HG03045 (cell line): Measurements from ENCODE around the gene PRR16.

Source experiments
- ATAC-seq: cut with Tn5 transposase; IDR thresholded peaks from one replicate; pipeline ENCODE4 v1.9.1; 2021; ENCODE audit warnings: mild to moderate bottlenecking, moderate library complexity; ENCODE audit not compliant: unreplicated experiment

PRR16 gene

DNA sequence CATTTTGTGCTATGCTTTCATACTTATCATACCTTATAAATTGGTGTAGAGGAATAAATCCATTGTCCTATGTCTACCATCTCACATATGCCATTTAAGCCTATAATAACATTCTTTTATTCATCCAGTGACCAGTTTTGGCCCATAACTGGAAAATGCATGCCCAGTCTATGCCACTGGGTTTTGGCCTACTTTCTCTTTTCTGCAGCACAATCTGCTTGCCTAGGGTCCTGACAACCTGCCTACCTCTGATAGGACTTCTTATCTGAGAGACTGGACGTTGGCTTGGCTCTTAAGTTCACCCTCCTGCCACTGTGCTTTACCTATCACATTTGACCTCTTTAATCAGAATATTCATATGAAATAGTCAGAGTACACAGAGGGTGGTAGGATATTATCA is 103.0 kb downstream of the PRR16 start:
- ATAC-seq = no peak

DNA sequence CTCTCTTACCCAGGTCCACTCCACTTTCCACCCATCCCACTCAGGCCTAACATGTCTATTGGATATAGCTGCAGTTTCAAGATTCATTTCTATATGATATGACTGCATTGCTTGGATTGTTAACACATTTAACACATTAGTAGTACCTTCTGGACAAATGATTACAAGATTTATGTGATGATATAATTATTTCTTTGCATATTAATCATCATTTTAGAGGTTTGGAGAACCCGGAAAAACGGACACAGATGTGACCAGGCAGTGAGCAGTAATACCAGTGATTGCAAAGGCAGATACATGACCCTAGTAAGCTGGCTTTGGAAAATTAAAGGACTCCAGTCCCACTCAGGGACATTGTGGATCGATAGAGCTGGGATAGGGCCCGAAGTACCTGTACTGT is 103.8 kb downstream of the PRR16 start:
- no peak for ATAC-seq

DNA sequence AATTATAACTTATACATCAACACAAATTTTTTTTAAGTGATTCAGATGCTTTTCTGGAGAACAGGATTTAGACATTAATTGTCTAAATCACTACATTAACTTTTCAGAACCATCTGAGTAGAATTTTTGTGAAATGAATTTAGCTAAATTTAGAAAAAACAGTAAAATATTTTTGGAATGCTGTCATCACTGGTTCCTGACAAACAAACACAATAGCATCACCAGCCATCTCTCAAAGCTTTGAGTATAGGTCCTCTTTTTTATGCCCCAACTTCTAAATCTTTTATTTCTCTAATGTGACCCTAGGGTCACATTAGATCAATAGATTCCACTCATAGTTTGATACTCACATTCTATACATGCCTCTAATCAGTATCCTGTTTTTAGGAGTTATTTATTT is 104.6 kb downstream of the PRR16 start:
- no peak for ATAC-seq

DNA sequence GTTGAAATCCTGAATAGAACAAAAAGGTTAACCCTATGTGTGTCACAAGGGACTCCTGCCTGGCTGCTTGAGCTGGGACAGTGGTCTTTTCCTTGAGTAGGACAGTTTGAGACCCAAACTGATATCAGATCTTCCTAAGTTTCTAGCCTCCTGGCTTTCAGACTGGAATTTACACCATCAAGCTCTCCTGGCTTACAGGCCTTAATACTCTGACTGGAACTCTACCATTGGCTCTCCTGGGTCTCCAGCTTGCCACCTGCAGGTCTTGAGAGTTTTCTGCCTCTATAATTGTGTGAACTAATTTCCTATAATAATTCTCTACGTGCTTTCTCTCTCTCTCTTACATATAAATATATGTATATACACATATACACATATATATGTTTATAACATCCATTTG is 112.5 kb downstream of the PRR16 start:
- no peak for ATAC-seq

DNA sequence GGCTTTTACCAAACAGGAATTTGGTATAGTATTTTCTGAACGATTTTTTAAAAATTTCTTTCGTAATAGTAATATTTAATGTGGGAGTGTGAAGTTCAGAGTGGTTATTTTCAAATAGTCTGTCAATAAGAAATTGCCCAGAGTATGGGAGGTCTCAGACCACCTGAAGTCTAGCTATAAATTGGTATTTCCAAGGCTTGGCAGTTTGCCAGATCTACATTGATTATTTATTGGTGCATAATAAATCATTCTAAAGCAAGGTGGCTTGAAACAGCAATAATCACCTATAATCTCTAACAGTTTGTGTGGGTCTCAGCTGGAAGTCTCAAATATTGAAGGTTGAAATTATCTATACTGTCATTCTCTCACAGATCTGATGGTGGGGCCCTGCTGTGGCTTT is 118.5 kb downstream of the PRR16 start:
- no peak for ATAC-seq

DNA sequence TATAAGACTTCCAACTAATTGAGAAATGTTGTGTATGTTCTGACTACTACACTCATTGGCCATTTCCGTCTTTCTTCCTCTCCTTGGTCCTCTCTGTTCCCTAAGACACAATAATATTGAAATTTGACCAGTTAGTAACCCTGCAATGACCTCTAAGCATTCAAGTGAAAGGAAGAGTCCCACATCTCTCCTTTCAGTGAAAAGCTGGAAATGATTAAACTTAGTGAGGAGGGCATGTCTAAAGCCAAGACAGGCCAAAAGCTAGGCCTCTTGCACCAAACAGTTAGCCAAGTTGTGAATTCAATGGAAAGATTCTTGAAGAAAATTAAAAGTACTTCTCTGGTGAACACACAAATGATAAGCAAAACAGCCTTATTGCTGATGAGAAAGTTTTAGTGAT is 122.5 kb downstream of the PRR16 start:
- no peak for ATAC-seq

DNA sequence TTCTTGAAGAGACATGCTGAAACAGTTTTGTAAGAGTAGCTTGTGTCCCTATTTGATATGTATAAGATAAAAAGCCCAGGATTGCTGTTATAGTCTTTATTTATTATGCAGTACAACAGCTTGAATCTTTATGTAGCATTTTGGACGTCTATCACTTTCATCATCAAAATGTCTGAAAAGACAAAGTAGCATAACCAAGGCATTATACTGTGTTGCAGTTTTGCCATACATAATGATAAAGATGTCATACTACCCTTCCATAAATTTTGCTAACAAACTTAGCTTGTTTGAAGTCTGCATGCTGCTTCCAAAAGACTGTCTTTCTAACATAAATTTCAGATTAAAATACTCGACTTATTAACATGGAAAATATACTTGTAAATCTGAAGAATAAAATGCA is 127.8 kb downstream of the PRR16 start:
- ATAC-seq = no peak

DNA sequence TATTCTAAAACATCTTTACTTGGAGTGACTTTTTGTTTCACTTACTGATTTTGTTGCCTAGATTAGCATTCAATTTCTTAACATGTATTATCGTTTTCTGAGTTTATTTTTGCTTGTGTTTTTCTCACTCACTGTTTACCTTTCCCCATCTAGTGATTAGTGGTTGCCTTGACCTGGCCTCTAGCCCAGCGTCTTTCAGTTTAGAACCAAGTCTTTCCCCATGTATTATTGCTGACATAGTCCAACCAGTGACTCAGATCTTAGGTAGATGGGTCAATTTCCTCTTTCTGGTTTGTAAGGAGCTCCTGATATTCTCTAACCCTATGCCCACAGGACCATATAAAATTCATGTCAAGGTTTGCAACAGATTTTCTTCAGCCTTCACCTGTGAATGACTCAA is 135.5 kb downstream of the PRR16 start:
- ATAC-seq = no peak

DNA sequence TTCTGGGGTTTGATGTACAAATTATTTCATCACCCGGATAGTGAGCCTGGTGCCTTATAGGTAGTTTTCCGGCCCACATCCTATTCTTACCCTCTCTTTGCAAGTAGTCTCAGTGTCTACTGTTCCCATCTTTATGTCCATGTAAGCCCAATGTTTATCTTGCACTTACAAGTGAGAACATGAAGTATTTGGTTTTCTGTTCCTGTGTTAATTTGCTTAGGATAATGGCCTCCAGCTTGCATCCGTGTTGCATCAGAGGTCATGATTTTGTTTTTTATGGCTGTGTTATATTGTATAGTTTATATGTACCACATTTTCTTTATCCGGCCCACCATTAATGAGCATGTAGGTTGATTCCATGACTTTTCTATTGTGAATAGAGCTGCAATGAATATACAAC is 136.5 kb downstream of the PRR16 start:
- no peak for ATAC-seq

DNA sequence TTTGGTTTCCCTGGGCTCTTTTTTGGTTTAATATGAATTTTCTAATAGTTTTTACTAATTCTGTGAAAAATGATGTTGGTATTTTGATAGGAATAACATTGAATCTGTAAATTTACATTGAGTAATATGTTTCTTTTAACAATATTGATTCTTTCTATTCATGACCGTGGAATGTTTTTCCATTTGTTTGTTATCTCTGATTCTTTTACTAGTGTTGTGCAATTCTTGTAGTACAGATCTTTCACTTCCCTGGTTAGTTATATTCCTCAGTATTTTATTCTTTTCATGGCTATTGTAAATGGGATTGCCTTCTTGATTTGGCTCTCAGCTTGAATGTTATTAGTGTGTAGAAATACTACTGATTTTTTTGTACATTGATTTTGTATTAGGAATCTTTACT is 137.9 kb downstream of the PRR16 start:
- ATAC-seq = no peak

DNA sequence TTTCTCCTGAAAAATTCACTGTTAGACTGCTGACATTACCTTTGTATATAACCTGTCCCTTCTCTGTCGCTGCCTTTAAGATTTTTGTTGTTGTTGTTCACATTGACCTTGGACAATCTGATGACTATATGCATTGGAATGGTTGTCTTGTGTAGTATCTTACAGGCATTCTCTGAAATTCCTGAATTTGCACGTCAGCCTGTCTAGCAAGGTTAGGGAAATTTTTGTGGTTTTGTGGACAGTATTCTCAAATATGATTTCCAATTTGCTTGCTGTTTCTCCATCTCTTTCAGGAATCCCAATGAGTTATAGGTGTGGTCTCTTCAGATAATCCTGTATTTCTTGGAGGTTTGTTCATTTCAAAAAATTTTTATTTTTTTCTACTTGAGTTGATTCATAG is 140.8 kb downstream of the PRR16 start:
- no peak for ATAC-seq

DNA sequence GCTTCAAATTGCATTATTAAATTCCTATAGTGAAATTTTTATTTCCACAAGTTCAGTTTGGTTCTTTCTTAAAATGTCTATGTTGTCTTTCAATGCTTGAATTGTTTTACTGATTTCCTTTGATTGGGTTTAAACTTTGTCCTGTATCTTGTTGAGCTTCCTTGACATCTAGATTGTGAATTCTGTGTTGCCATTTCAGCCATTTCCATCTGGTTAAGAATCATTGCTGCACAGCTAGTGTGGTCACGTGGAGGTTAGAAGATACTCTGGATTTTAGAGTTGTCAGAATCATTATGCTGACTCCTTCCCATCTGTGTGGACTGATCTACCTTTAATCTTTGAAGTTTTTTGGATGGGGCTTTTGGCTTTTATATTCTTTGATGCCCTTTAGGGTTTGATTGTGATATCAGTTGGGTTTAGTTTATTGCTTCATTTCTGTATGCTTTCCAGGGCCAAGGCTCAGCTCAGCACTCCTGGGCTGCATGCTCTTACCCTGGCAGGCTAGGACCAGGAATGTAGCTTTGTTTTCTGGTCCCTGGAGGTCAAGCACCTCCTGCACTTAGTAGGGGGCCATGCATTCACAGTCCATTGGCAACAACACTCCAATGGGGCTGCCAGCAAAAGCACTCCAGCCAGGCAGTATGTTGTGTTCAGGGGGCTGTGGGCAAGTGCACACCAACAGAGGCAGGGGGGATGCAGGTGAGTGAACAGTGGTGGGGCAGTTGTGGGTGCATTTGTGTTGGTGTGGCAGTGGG is 141.4 kb downstream of the PRR16 start:
- no peak for ATAC-seq

DNA sequence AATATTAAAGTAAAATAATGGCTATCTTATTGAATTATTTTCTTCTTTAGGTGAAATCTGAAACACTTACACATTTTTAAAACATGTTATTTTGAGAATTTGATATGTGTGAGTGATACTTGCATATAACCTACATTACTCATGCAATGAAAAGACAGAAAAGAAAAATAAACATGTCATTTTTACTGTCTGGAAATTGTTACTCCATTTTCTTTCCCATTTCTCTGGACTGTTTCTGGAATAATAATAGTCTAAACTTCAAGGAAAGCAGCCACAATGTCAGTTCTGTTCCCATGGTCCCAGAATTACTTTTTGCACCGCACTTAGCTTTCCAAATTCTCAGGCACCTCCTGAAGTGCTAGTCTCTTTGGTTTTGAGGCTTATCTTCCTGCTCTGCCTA is 145.5 kb downstream of the PRR16 start:
- ATAC-seq = no peak

DNA sequence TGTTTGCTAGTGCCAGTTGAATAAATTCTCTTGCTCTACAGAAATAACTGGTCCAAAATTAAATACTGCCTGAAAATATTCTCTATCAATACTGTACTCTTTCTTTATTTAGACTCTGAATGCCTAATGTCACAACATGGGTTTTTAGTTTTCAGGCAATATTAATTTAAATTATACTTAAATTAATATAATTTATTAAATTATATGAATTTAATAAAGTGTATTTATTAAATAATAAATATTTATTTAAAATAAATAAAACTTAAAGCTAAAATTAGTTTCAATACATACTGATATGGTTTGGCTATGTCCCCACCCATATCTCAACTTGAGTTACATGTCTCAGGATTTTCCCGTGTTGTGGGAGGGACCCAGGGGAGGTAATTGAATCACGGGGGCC is 146.0 kb downstream of the PRR16 start:
- ATAC-seq = no peak

DNA sequence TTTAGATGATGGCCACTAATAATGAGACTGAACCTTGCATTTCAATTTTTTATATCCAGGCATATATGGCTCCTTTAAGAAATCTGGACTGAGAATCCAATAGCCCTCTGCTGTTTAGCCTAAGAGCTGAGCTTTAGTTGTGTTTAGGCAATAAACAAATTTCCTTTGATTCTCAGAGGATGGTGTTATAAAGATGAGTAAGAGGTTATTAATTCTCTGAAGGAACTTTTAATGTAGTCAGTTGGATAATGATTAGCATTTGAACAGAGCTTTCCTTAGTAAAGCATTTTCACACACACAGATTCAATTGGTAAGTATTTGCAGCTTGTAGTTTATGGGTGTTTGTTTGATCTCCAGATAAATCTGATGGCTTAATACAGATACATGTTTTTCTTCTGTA is 149.6 kb downstream of the PRR16 start:
- ATAC-seq = no peak

DNA sequence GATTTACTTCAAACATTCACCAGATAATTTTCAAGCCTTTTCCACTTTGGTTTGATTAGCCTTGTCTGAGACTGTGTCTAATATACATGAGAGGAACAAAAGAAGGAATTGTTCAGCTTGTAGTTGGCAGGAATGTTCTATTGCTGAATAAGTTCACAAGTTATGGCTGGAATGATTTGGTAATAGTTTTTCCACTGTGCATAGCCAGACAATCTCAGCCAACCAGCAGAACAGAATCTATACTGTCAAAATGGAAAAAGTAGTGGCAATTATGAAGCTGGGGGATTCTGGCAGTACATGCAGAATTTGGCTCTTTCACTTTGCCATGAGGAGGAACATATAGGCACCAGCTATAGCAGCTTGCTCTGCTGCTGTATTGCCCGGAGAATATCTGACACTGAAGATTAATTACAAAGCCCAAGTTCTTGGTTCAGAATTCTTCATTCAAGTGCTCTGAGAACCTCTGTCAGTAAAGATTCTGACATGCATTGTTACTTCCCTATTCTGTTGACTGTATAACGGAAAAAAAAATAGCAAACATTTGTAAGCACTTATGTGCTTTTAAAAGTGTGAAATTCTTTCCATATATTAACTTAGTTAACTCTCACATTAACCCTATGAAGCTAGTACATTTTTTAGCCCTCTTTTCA is 150.6 kb downstream of the PRR16 start:
- ATAC-seq = no peak

DNA sequence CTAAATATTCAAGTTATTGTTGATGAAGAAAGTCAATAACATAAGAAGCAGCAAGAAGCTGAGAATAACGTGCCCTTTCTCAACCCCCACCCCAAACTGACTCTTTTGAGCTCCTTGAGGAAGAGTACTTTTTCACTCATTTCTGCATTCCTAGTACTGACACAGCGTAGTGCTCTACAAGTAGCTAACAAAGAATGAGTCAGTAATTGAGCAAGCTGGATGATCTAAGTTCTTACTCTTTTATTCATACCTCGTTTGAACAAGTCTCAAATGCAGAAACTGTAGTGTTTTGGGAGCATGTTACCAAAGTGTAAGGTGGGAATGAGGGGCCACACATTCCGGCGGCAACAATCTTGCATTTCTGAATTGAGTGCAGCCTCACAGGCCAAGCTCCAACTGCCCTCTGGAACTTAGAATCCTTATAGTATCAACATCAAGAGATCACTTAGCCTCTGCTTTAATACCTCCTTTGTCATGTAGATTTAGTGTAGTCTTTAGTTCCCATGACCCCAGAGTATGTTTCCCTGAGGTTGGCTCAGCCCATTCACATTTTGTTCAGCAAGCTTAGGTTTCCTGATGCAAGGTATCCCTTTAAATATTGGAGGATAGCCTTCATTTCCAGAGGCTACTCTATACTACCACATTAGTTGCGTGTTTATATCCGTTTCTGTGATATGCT is 152.0 kb downstream of the PRR16 start:
- no peak for ATAC-seq

DNA sequence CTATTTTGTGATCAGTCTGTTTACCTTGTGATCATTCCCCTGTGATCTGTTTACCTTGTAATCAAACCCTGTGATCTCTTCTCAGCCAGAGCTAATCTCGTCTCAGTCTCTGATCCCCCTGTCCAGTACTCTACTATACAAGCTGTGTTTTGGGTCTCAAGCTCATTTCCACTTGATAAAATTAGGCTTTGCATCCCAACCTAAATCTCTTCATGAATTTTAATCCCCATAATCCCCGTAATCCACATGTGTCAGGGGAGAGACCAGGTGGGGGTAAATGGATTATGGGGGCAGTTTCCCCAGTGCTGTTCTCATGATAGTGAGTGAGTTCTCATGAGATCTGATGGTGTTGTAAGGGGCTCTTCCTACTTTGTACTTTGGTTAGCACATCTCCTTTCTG is 157.2 kb downstream of the PRR16 start:
- ATAC-seq = no peak

DNA sequence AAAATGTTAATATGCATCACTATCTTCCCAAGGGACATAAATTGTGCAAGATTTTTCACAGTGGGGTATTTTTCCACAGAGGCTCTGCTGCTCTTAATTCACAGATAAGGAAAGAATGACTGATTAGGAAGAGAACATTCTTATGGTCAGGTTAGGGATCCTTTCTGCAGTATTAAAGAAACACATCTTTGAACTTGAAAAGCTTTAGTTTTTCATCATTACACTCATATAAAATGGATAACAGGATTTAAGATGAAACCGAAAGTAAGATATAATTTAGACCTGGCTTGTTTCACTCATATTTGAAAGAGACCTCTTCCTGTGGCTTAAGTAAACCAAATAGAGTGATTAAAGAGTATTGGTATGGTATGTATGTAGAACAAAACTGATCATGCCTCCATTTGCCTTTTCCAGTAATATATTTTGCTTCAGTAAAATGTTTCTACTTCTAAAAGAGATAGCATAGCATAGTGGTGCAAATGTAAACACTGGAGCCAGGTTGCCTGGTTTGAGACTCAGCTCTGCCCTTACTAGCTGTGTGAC is 160.0 kb downstream of the PRR16 start:
- ATAC-seq = no peak

DNA sequence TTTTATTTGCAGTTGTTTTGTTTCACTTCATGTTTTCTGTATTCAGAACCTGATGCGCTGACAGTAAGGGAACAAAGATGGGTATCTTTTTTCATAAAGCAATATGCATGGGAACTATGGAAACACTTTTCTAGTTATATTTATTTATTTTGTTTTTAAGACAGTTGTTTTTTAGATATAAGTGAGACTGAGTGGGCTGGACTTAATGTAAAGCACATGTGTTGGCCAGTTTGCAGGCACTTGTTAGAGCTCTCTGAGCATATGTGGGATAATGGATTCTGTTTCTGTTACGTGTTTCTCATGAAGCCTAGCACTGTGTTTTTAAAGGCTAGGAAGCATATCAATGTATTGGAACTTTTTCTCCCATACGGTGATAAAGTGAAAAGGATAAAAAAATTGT is 164.1 kb downstream of the PRR16 start:
- no peak for ATAC-seq

DNA sequence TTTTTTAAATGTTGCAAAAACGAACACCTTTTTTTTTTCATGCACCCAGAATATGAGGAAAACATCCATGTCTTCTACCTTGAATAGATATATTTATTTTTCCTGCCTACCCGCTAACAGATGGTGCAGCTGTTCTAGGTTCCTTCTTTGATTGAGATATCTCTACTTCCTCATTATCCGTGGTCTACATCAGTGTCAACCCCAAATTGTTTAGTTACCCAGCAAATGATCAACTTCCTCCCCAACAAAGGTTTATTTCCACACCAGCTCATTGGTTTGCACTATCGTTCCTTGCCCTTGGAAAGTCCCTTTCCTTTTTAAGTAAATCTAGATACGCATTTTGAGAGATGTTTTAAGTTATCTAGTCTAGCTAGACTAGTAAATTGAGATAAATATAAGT is 166.4 kb downstream of the PRR16 start:
- no peak for ATAC-seq

DNA sequence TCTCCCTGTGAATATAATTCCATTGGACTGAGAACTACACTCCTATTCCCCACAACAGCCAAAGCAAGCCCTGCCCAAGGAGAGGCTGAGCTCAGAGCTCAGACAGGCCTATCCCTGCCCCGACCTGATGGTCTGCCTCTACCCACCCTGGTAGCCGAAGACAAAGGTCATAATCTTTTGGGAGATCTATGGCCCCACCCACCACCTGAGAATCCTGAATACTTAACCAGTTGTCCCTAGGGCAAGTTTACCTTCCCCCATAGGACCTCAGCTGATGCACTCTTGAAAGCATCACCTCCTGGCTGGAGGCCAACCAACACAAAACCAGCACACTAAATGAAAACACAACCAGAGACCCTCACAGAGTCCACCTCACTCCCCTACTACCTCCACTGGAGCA is 167.5 kb downstream of the PRR16 start:
- ATAC-seq = no peak
